K562 (cell line): Measurements from ENCODE around the gene ZSWIM4. TPM values are rescaled to one million over a fixed set of nuclear protein-coding genes. Genes with fewer than 3 reads are reported as not detected.

Experiments used
- ARNT ChIP-seq, 2 experiments: fragments of 450-650 bp; IDR thresholded peaks; 2 replicates each; pipeline ENCODE4 v1.6.1; 2016; ENCODE audit warnings: mild to moderate bottlenecking in 1 of 2
- BHLHE40 ChIP-seq: IDR thresholded peaks from 2 replicates; pipeline ENCODE4 v1.6.1; 2011; ENCODE audit warnings: low read length, improper control_type of control experiment
- ELF1 ChIP-seq: fragments of 200-800 bp; sonication (Bioruptor generic); IDR thresholded peaks from 2 replicates; pipeline ENCODE4 v1.6.1; 2016; ENCODE audit warnings: missing genetic modification characterization, missing compliant biosample characterization
- ELF4 ChIP-seq: fragments of 450-650 bp; formaldehyde crosslinking; IDR thresholded peaks from 2 replicates; pipeline ENCODE4 v1.4.0; 2022; ENCODE audit warnings: missing genetic modification characterization
- GABPA ChIP-seq: fragments of 200-800 bp; sonication (Bioruptor generic); conservative IDR thresholded peaks from 2 replicates; pipeline ENCODE4 v1.6.1; 2016; ENCODE audit warnings: low read depth, missing genetic modification characterization, missing compliant biosample characterization
- GABPB2 ChIP-seq: fragments of 250-450 bp; sonication (Bioruptor Pico); conservative IDR thresholded peaks from 2 replicates; pipeline ENCODE4 v1.5.1; 2021; ENCODE audit warnings: mild to moderate bottlenecking
- MAFG ChIP-seq: fragments of 450-650 bp; conservative IDR thresholded peaks from 2 replicates; pipeline ENCODE4 v1.6.1; 2016; ENCODE audit warnings: missing genetic modification characterization, missing compliant biosample characterization
- MNT ChIP-seq, 2 experiments: fragments of 450-650 bp; conservative IDR thresholded peaks; 2 replicates each; pipeline ENCODE4 v1.6.1; 2017; ENCODE audit warnings: mild to moderate bottlenecking in 2 of 2, moderate library complexity in 2 of 2
- MXD1 ChIP-seq: fragments of 250-450 bp; sonication (Bioruptor Pico); IDR thresholded peaks from 2 replicates; pipeline ENCODE4 v1.8.0; 2021; ENCODE audit warnings: borderline replicate concordance, mild to moderate bottlenecking, moderate library complexity; ENCODE audit not compliant: poor library complexity, severe bottlenecking
- PURB ChIP-seq: sonication (generic); formaldehyde crosslinking; IDR thresholded peaks from 2 replicates; pipeline ENCODE4 v1.9.0; 2021; ENCODE audit warnings: low read depth, mild to moderate bottlenecking, missing genetic modification reagents
- SMARCA4 ChIP-seq: fragments of 450-650 bp; IDR thresholded peaks from 2 replicates; pipeline ENCODE4 v1.6.1; 2016
- TFE3 ChIP-seq: fragments of 450-650 bp; formaldehyde crosslinking; IDR thresholded peaks from 2 replicates; pipeline ENCODE4 v1.4.0; 2020; ENCODE audit warnings: mild to moderate bottlenecking, mixed read lengths
- TSHZ1 ChIP-seq: fragments of 250-450 bp; sonication (Bioruptor Pico); IDR thresholded peaks from 2 replicates; pipeline ENCODE4 v1.4.0; 2020; ENCODE audit warnings: mild to moderate bottlenecking, moderate library complexity
- XRCC5 ChIP-seq: fragments of 200-400 bp; formaldehyde crosslinking; IDR thresholded peaks from 2 replicates; pipeline ENCODE4 v1.6.1; 2017; ENCODE audit warnings: low read depth, mild to moderate bottlenecking, low read length
- YY1 ChIP-seq, 3 experiments: IDR thresholded peaks; 2 replicates each; pipeline ENCODE4 v1.6.1; 2011; ENCODE audit warnings: low read length in 2 of 3, mild to moderate bottlenecking in 2 of 3, moderate library complexity in 2 of 3, borderline replicate concordance in 1 of 3, control low read depth in 1 of 3, low read depth in 1 of 3; ENCODE audit not compliant: insufficient read depth in 3 of 3, insufficient replicate concordance in 2 of 3, control insufficient read depth in 1 of 3, insufficient read length in 1 of 3; ENCODE audit errors: extremely low read depth in 1 of 3
- ZBTB1 ChIP-seq: sonication (generic); formaldehyde crosslinking; IDR thresholded peaks from 2 replicates; pipeline ENCODE4 v1.8.1; 2023; ENCODE audit warnings: missing genetic modification reagents, low read depth, mild to moderate bottlenecking, borderline replicate concordance
- ZNF589 ChIP-seq: fragments of 200-800 bp; sonication (Bioruptor generic); IDR thresholded peaks from 2 replicates; pipeline ENCODE4 v1.6.1; 2016; ENCODE audit warnings: low read depth, missing genetic modification characterization, missing compliant biosample characterization
- polyA plus RNA-seq, 8 experiments: library from polyadenylated mRNA; depleted of rRNA in 4 of 8; stranded (reverse) in 5 of 8; unstranded in 3 of 8; fragments of >200 nt; fragmentation: Nextera tagmentation in 2 of 8; fragmentation: Illumina TruSeq in 1 of 8; extraction: Ambion mirVana in 2 of 8; extraction: Trizol in 1 of 8; gene quantifications; 2 replicates each; pipeline versions ENCODE4 v1.2.1 to v1.2.3, GENCODE V29; 2011 to 2014; ENCODE audit warnings: inconsistent platforms in 1 of 8, missing spikeins in 1 of 8
- total RNA-seq, 7 experiments: library from RNA; depleted of rRNA in 6 of 7; stranded (reverse); fragments of >200 nt in 6 of 7; fragmentation: Illumina TruSeq in 2 of 7; extraction: Trizol in 2 of 7; gene quantifications; 2 replicates each; pipeline versions ENCODE4 v1.2.1 to v1.2.3, GENCODE V29; 2011 to 2021; ENCODE audit warnings: low replicate concordance in 1 of 7

The ZSWIM4 gene
- total and polyA plus RNA-seq, 9 of the 15 experiments (the other 6 are each of a cell fraction or from before 2014, with no cell fraction given), result 0.25 to 3.7 (median 0.79) TPM; not detected in 2

GRCh38 chr19:13765395-13766094 is 29.7 kb upstream of the ZSWIM4 start (continued):
- TF ChIP-seq TSHZ1 (CRISPR knock-in tag) (no peak), YY1 (IDR thresholded peaks at IDR 0.05; ENCODE audit: borderline replicate concordance in 1 of 3, control insufficient read depth in 1 of 3, extremely low read depth in 1 of 3, insufficient read depth in 3 of 3, insufficient read length in 1 of 3, insufficient replicate concordance in 2 of 3, low read depth in 1 of 3, low read length in 2 of 3) (peak in 1 of 3 experiments; percentile 39), ELF1 (tag) (peak; percentile 39; the same call in 1 of the 2 replicates), MXD1 (CRISPR knock-in tag) (no peak), ELF4 (CRISPR knock-in tag) (no peak), BHLHE40 (peak; percentile 84), ZBTB1 (CRISPR knock-in tag) (no peak), TFE3 (CRISPR knock-in tag) (no peak), GABPB2 (CRISPR knock-in tag) (no peak), XRCC5 (0 out of 2 replicates have a peak, but pooled peaks have one; percentile 30), GABPA (tag) (peak; percentile 36; the same call in 1 of the 2 replicates), MNT (conservative IDR thresholded peaks at IDR 0.05) (peak in 1 of 2 experiments; percentile 58; a peak in 2 of 4 replicates), MAFG (tag) (0 out of 2 replicates have a peak, but pooled peaks have one; percentile 7), ARNT (IDR thresholded peaks at IDR 0.05) (no peak), SMARCA4 (peak; percentile 51), ZNF589 (CRISPR knock-in tag) (no peak), PURB (CRISPR knock-in tag) (no peak)
